ENCODE results near the gene ETFDH.

Gene ETFDH

DNA sequence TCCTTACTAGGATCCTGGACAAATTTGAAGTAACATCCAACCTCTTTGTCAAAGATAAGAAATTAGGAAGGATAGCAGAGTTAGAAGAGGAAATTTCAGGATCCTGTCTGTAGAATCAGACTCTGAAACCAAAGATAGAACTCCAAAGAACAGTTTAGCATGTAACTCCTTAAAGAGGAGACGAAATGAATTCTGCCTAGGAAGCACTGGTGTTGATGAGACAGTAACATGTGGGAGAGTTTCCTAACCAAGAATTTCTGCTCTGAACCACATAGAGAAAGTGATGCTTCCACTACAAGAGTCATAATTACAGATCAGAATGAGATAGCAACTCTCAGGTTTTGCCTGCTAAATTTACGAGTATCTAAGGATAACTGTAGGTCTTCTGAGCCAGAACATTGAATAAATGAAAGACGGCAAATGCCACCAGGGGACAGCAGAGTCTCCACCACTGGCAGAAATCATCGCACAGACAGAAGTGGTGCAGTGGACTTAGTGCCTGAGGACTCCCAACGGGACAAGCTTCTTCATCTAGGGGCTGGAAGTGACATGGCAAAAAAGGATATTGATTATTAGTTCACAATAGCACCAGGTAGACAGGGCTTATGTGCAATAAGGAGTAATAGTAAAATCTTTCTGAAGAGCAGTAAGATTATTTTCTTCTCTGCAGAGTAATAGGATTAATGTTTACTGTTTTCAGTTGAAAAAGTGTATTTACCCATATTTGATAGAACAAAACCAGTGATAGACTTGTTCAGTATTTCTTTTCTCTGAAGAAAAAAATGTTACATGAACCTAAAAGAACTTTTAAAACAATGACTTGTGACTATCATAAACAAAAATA, 57.8 kb downstream of the ETFDH start:
- H3K9me3 ChIP-seq (ENCODE audit: control insufficient read depth, low read length): no peaks in the 10 kb centered on the region
- no peak overlapping the region for H2BK15ac ChIP-seq (ENCODE audit: low read depth, poor library complexity, severe bottlenecking)
- no peak overlapping the region for H4K8ac ChIP-seq (ENCODE audit: low read length)
- H4K91ac ChIP-seq (ENCODE audit: low read length): no peak overlapping the region
- H3K18ac ChIP-seq (ENCODE audit: low read depth in 1 of 2, low read length in 2 of 2): no peak overlapping the region
- DNase-seq: peak; percentile 75
- no peak overlapping the region for H2AFZ ChIP-seq (ENCODE audit: low read depth, low read length)
- H2BK5ac ChIP-seq (ENCODE audit: low read depth, low read length, poor library complexity, severe bottlenecking): no peak overlapping the region
- H3K9ac ChIP-seq (ENCODE audit: low read length): peak overlapping the region; percentile 36
- H3K36me3 ChIP-seq (ENCODE audit: control insufficient read depth in 1 of 2, insufficient read depth in 2 of 2, low read depth in 1 of 2, low read length in 2 of 2): no peaks in the 10 kb centered on the region
- no peak overlapping the region for H3K4me2 ChIP-seq (ENCODE audit: low read length, poor library complexity, severe bottlenecking)
- no peaks in the 10 kb centered on the region for H3K4me1 ChIP-seq (ENCODE audit: control insufficient read depth, insufficient read depth, low read depth, low read length)
- 16% methylated on average over 4 of the region's 5 CpGs for WGBS
- no peak overlapping the region for H3K23ac ChIP-seq (ENCODE audit: low read length in 2 of 2)
- H3K79me1 ChIP-seq (replicated peaks; ENCODE audit: low read length, poor library complexity, severe bottlenecking): no peaks in the 10 kb centered on the region
- H3K4me3 ChIP-seq (ENCODE audit: insufficient read depth in 1 of 2, low read depth in 1 of 2, low read length in 2 of 2): no peak overlapping the region
- peaks cover 0 to 6% of the 10 kb centered on the region in 2 experiments for H3K27me3 ChIP-seq (ENCODE audit: control insufficient read depth in 1 of 2, insufficient read depth in 1 of 2, low read length in 2 of 2)
- H3K27ac ChIP-seq (ENCODE audit: low read length, poor library complexity, severe bottlenecking): no peak overlapping the region
- no peak overlapping the region for H2AK5ac ChIP-seq (ENCODE audit: low read length, severe bottlenecking)
- no peak overlapping the region for H3K14ac ChIP-seq (ENCODE audit: low read length in 2 of 2)
- no peak overlapping the region for H2BK12ac ChIP-seq (ENCODE audit: low read length in 2 of 2)
- H2BK120ac ChIP-seq (ENCODE audit: low read depth, low read length): peak overlapping the region; percentile 49
- no peak overlapping the region for H3K4ac ChIP-seq (ENCODE audit: low read depth in 1 of 2, low read length in 2 of 2)

DNA sequence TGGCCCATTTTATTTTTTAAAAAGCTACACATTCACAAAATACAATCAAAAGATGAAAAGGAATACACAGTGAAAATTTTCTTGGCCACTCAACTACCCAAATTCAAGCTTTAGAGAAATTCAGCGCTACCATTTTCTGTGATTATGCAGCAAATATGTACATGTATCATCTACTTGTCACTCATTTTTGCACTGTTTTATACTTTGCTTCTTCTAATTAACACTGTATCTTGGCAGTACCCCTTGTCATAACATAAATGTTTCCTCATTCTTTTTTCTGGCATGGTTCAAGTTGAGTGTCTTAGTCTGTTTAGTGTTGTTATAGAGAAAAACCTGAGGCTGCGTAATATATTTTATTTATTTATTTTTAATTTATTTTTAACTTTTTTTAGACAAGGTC, 66.8 kb downstream of the ETFDH start:
- no peak overlapping the region for H2BK15ac ChIP-seq (ENCODE audit: low read depth, poor library complexity, severe bottlenecking)
- no peaks in the 10 kb centered on the region for H3K36me3 ChIP-seq (ENCODE audit: control insufficient read depth in 1 of 2, insufficient read depth in 2 of 2, low read depth in 1 of 2, low read length in 2 of 2)
- H2BK120ac ChIP-seq (ENCODE audit: low read depth, low read length): no peak overlapping the region
- H2BK12ac ChIP-seq (ENCODE audit: low read length in 2 of 2): no peak overlapping the region
- H3K9ac ChIP-seq (ENCODE audit: low read length): no peak overlapping the region
- no peak overlapping the region for H2AK5ac ChIP-seq (ENCODE audit: low read length, severe bottlenecking)
- H2BK5ac ChIP-seq (ENCODE audit: low read depth, low read length, poor library complexity, severe bottlenecking): no peak overlapping the region
- no peak overlapping the region for H4K8ac ChIP-seq (ENCODE audit: low read length)
- WGBS: 100% methylated on average over 1 of the region's 2 CpGs
- H3K4ac ChIP-seq (ENCODE audit: low read depth in 1 of 2, low read length in 2 of 2): no peak overlapping the region
- no peak overlapping the region for H3K4me2 ChIP-seq (ENCODE audit: low read length, poor library complexity, severe bottlenecking)
- no peak overlapping the region for H3K4me3 ChIP-seq (ENCODE audit: insufficient read depth in 1 of 2, low read depth in 1 of 2, low read length in 2 of 2)
- no peak overlapping the region for H3K27ac ChIP-seq (ENCODE audit: low read length, poor library complexity, severe bottlenecking)
- no peak overlapping the region for H2AFZ ChIP-seq (ENCODE audit: low read depth, low read length)
- no peak overlapping the region for H3K18ac ChIP-seq (ENCODE audit: low read depth in 1 of 2, low read length in 2 of 2)
- DNase-seq: no peak
- H4K91ac ChIP-seq (ENCODE audit: low read length): no peak overlapping the region
- H3K23ac ChIP-seq (ENCODE audit: low read length in 2 of 2): no peak overlapping the region
- no peaks in the 10 kb centered on the region for H3K9me3 ChIP-seq (ENCODE audit: control insufficient read depth, low read length)
- H3K79me1 ChIP-seq (replicated peaks; ENCODE audit: low read length, poor library complexity, severe bottlenecking): no peaks in the 10 kb centered on the region
- no peaks in the 10 kb centered on the region for H3K27me3 ChIP-seq (ENCODE audit: control insufficient read depth in 1 of 2, insufficient read depth in 1 of 2, low read length in 2 of 2)
- no peaks in the 10 kb centered on the region for H3K4me1 ChIP-seq (ENCODE audit: control insufficient read depth, insufficient read depth, low read depth, low read length)
- no peak overlapping the region for H3K14ac ChIP-seq (ENCODE audit: low read length in 2 of 2)

DNA sequence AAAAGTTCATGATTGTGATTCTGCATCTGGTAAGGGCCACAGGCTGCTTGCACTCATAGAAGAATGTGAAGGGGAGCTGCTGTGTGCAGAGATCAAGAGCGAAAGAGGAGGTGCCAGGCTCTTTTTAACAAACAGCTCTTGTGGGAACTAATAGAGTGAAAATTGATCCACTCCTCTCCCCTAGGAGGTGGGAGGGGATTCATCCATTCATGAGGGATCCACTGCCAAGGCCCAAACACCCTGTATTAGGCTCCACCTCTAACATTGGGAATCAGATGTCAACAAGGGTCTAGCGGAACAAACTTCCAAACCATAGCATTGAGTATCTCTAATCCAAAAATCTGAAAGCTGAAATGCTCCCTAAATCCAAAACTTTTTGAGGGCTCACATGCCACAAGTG, 67.5 kb downstream of the ETFDH start:
- Histone ChIP-seq H3K27me3 (ENCODE audit: control insufficient read depth in 1 of 2, insufficient read depth in 1 of 2, low read length in 2 of 2) (no peaks in the 10 kb centered on the region), H3K14ac (ENCODE audit: low read length in 2 of 2) (no peak overlapping the region), H3K23ac (ENCODE audit: low read length in 2 of 2) (no peak overlapping the region), H2BK5ac (ENCODE audit: low read depth, low read length, poor library complexity, severe bottlenecking) (no peak overlapping the region), H3K27ac (ENCODE audit: low read length, poor library complexity, severe bottlenecking) (no peak overlapping the region), H2BK15ac (ENCODE audit: low read depth, poor library complexity, severe bottlenecking) (no peak overlapping the region), H3K4me1 (ENCODE audit: control insufficient read depth, insufficient read depth, low read depth, low read length) (no peaks in the 10 kb centered on the region), H2AK5ac (ENCODE audit: low read length, severe bottlenecking) (no peak overlapping the region), H3K4me2 (ENCODE audit: low read length, poor library complexity, severe bottlenecking) (no peak overlapping the region), H3K9ac (ENCODE audit: low read length) (no peak overlapping the region), H2AFZ (ENCODE audit: low read depth, low read length) (no peak overlapping the region), H3K36me3 (ENCODE audit: control insufficient read depth in 1 of 2, insufficient read depth in 2 of 2, low read depth in 1 of 2, low read length in 2 of 2) (no peaks in the 10 kb centered on the region), H3K18ac (ENCODE audit: low read depth in 1 of 2, low read length in 2 of 2) (no peak overlapping the region), H3K4ac (ENCODE audit: low read depth in 1 of 2, low read length in 2 of 2) (no peak overlapping the region), H3K9me3 (ENCODE audit: control insufficient read depth, low read length) (no peaks in the 10 kb centered on the region), H4K91ac (ENCODE audit: low read length) (no peak overlapping the region), H2BK12ac (ENCODE audit: low read length in 2 of 2) (no peak overlapping the region), H4K8ac (ENCODE audit: low read length) (no peak overlapping the region), H2BK120ac (ENCODE audit: low read depth, low read length) (no peak overlapping the region), H3K4me3 (ENCODE audit: insufficient read depth in 1 of 2, low read depth in 1 of 2, low read length in 2 of 2) (no peak overlapping the region), H3K79me1 (replicated peaks; ENCODE audit: low read length, poor library complexity, severe bottlenecking) (no peaks in the 10 kb centered on the region)
- DNase-seq: no peak
- 100% methylated on average over 2 of the region's 2 CpGs for WGBS

DNA sequence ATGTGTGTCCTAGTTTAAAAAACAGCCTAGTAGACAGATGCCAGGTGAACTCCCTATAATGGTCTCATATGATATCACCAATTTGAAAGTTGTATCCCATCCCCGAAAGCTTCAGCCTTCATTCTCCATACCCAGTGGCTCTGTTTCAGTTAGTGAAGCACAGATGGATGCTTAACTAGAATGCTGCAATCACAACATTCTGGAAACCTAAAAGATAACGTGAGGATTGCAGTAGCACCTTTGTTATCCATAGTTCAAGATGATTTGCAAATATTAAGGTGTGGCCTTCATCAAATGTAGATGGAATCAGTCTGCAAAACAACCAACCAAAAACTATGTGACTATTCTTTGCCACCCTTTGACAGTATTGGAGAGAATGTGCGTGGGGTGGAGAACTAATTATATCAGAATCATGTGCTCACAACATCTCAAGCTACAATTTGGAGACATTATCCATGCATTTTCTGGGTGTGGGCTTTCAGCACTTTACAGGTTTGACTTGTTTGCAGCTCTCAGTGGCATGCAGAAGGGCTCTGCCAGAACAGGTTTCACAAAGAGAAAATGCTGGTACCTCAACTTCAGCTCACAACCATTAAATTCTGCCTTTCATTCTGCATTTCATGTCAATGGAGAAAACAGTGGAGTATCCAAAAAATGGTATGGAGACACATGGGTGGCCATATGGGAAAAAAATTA, 69.4 kb downstream of the ETFDH start:
- H3K27ac ChIP-seq (ENCODE audit: low read length, poor library complexity, severe bottlenecking): no peak overlapping the region
- H4K91ac ChIP-seq (ENCODE audit: low read length): no peak overlapping the region
- no peaks in the 10 kb centered on the region for H3K4me1 ChIP-seq (ENCODE audit: control insufficient read depth, insufficient read depth, low read depth, low read length)
- WGBS: 90% methylated on average over 2 of the region's 3 CpGs
- H3K4ac ChIP-seq (ENCODE audit: low read depth in 1 of 2, low read length in 2 of 2): no peak overlapping the region
- no peaks in the 10 kb centered on the region for H3K36me3 ChIP-seq (ENCODE audit: control insufficient read depth in 1 of 2, insufficient read depth in 2 of 2, low read depth in 1 of 2, low read length in 2 of 2)
- H4K8ac ChIP-seq (ENCODE audit: low read length): no peak overlapping the region
- no peak overlapping the region for H2AFZ ChIP-seq (ENCODE audit: low read depth, low read length)
- no peak overlapping the region for H3K14ac ChIP-seq (ENCODE audit: low read length in 2 of 2)
- no peak overlapping the region for H3K18ac ChIP-seq (ENCODE audit: low read depth in 1 of 2, low read length in 2 of 2)
- H2BK15ac ChIP-seq (ENCODE audit: low read depth, poor library complexity, severe bottlenecking): no peak overlapping the region
- no peak overlapping the region for H2AK5ac ChIP-seq (ENCODE audit: low read length, severe bottlenecking)
- no peak overlapping the region for H2BK120ac ChIP-seq (ENCODE audit: low read depth, low read length)
- no peaks in the 10 kb centered on the region for H3K9me3 ChIP-seq (ENCODE audit: control insufficient read depth, low read length)
- no peaks in the 10 kb centered on the region for H3K79me1 ChIP-seq (replicated peaks; ENCODE audit: low read length, poor library complexity, severe bottlenecking)
- H3K23ac ChIP-seq (ENCODE audit: low read length in 2 of 2): no peak overlapping the region
- H3K9ac ChIP-seq (ENCODE audit: low read length): no peak overlapping the region
- no peak overlapping the region for H2BK12ac ChIP-seq (ENCODE audit: low read length in 2 of 2)
- H3K27me3 ChIP-seq (ENCODE audit: control insufficient read depth in 1 of 2, insufficient read depth in 1 of 2, low read length in 2 of 2): no peaks in the 10 kb centered on the region
- no peak overlapping the region for H3K4me2 ChIP-seq (ENCODE audit: low read length, poor library complexity, severe bottlenecking)
- no peak overlapping the region for H2BK5ac ChIP-seq (ENCODE audit: low read depth, low read length, poor library complexity, severe bottlenecking)
- no peak overlapping the region for H3K4me3 ChIP-seq (ENCODE audit: insufficient read depth in 1 of 2, low read depth in 1 of 2, low read length in 2 of 2)
- DNase-seq: no peak
